B cell (primary cell): ENCODE results near the gene ICOSLG. TPM values are rescaled to one million over a fixed set of nuclear protein-coding genes. Genes with fewer than 3 reads are reported as not detected.

ENCODE experiments used
- ATAC-seq: fragments of 200-7000 bp; cut with Tn5 transposase; one replicate; pipeline ENCODE4 v1.10.0; 2021; ENCODE audit warnings: low read depth, mild to moderate bottlenecking, moderate number of reproducible peaks, moderate library complexity
- CTCF ChIA-PET: fragments of 350-600 bp; sonication (Branson Sonifier 250); formaldehyde crosslinking; loops from one replicate; lab custom pipeline; 2021; ENCODE audit warnings: antibody characterized with exemption, inconsistent platforms; lab: Charles Lee
- POLR2A ChIA-PET: fragments of 350-600 bp; sonication (Branson Sonifier 250); formaldehyde crosslinking; loops from one replicate; lab custom pipeline; 2021; ENCODE audit warnings: antibody characterized with exemption; lab: Charles Lee
- DNase-seq: peaks from one replicate; pipeline ENCODE4 v3.0.0; 2013
- H2AFZ ChIP-seq: 2 replicates; pipeline ENCODE4 v1.6.1; 2012; ENCODE audit warnings: mild to moderate bottlenecking, low read depth, low read length; ENCODE audit not compliant: insufficient read depth, poor library complexity, severe bottlenecking
- H3K27ac ChIP-seq, 2 donors: 1 replicate in 1 of 2; 2 replicates in 1 of 2; pipeline ENCODE4 v1.5.1; 2012 to 2013; ENCODE audit warnings: low read length in 2 of 2, mild to moderate bottlenecking in 2 of 2, moderate library complexity in 1 of 2
- H3K27me3 ChIP-seq, 4 experiments: fragments of 200-600 bp in 1 of 4; sonication (generic) in 1 of 4; replicated peaks in 1 of 4; 1 replicate in 2 of 4; 2 replicates in 2 of 4; pipeline versions ENCODE4 v1.6.1 to v1.7.0; 2013 to 2016; ENCODE audit warnings: low read length in 3 of 4, mild to moderate bottlenecking in 2 of 4, mixed read lengths in 1 of 4, moderate library complexity in 1 of 4; ENCODE audit not compliant: insufficient read depth in 4 of 4, control insufficient read depth in 3 of 4; ENCODE audit errors: control extremely low read depth in 1 of 4
- H3K36me3 ChIP-seq, 2 experiments: replicated peaks in 1 of 2; 1 replicate in 1 of 2; 2 replicates in 1 of 2; pipeline versions ENCODE4 v1.6.1 to v1.7.1; 2013; ENCODE audit warnings: low read length in 1 of 2; ENCODE audit not compliant: insufficient read depth in 2 of 2, control insufficient read depth in 1 of 2; ENCODE audit errors: control extremely low read depth in 1 of 2, extremely low read depth in 1 of 2
- H3K4me1 ChIP-seq, 2 donors: fragments of 200-600 bp in 1 of 2; sonication (generic) in 1 of 2; 1 replicate in 1 of 2; 2 replicates in 1 of 2; pipeline versions ENCODE4 v1.5.1 to v1.6.1; 2013 to 2017; ENCODE audit warnings: low read length in 2 of 2; ENCODE audit not compliant: control insufficient read depth in 2 of 2, insufficient read depth in 2 of 2
- H3K4me2 ChIP-seq: replicated peaks from 2 replicates; pipeline ENCODE3; 2012; ENCODE audit warnings: mild to moderate bottlenecking, low read depth, low read length; ENCODE audit not compliant: poor library complexity, severe bottlenecking
- H3K4me3 ChIP-seq, 5 experiments: fragments of 200-600 bp in 1 of 5; sonication (generic) in 1 of 5; 1 replicate in 3 of 5; 2 replicates in 2 of 5; pipeline versions ENCODE4 v1.5.1 to v1.7.0; 2011 to 2016; ENCODE audit warnings: low read length in 4 of 5, mild to moderate bottlenecking in 4 of 5, low read depth in 2 of 5, control low read depth in 1 of 5, moderate library complexity in 1 of 5; ENCODE audit not compliant: insufficient read depth in 1 of 5; ENCODE audit errors: control extremely low read depth in 1 of 5, extremely low read depth in 1 of 5
- H3K79me2 ChIP-seq: fragments of 200-600 bp; sonication (generic); one replicate; pipeline ENCODE4 v1.6.0; 2016; ENCODE audit warnings: low read length; ENCODE audit not compliant: control insufficient read depth, insufficient read depth
- H3K9ac ChIP-seq: fragments of 200-600 bp; sonication (generic); 2 replicates; pipeline ENCODE4 v1.6.1; 2017; ENCODE audit warnings: mild to moderate bottlenecking, low read length, moderate library complexity
- H3K9me3 ChIP-seq, 3 donors: one replicate each; pipeline versions ENCODE4 v1.6.1 to v1.7.1; 2013; ENCODE audit warnings: low read length in 2 of 3; ENCODE audit not compliant: control insufficient read depth in 2 of 3, insufficient read depth in 1 of 3; ENCODE audit errors: control extremely low read depth in 1 of 3
- H4K20me1 ChIP-seq: 2 replicates; pipeline ENCODE4 v1.6.0; 2012; ENCODE audit warnings: mild to moderate bottlenecking, low read length; ENCODE audit not compliant: insufficient read depth, control insufficient read depth, poor library complexity, severe bottlenecking
- H3K27ac Mint-ChIP-seq: one replicate; pipeline ENCODE4 v1.8.0; 2021; ENCODE audit warnings: mixed read lengths
- H3K27me3 Mint-ChIP-seq: one replicate; pipeline ENCODE4 v1.8.0; 2021; ENCODE audit warnings: mixed read lengths
- H3K4me1 Mint-ChIP-seq: one replicate; pipeline ENCODE4 v1.8.0; 2021; ENCODE audit warnings: mixed read lengths
- H3K4me3 Mint-ChIP-seq: one replicate; pipeline ENCODE4 v1.8.0; 2021; ENCODE audit warnings: mixed read lengths
- H3K9me3 Mint-ChIP-seq: one replicate; pipeline ENCODE4 v1.8.0; 2022; ENCODE audit warnings: mixed read lengths; ENCODE audit not compliant: insufficient read depth
- CTCF ChIP-seq: fragments of 200-600 bp; IDR thresholded peaks from one replicate; pipeline ENCODE4 v1.8.0; 2022; ENCODE audit warnings: antibody characterized with exemption, mild to moderate bottlenecking
- EZH2 ChIP-seq: IDR thresholded peaks from 2 replicates; pipeline ENCODE4 v1.6.1; 2012; ENCODE audit warnings: borderline replicate concordance, low read depth, mild to moderate bottlenecking, moderate library complexity, low read length; ENCODE audit not compliant: insufficient read depth, poor library complexity, severe bottlenecking
- WGBS: methylation state at CpG from one replicate; pipeline ENCODE4 v1.1.5; 2013; ENCODE audit warnings: missing lambda C conversion rate; ENCODE audit not compliant: insufficient coverage; 5-methylcytosine and 5-hydroxymethylcytosine counted together
- intact Hi-C: fragments of 100-400 bp; cut with micrococcal nuclease; formaldehyde crosslinking; loops from one replicate; pipeline ENCODE4 v1.10.0; 2022
- polyA plus RNA-seq: library from polyadenylated mRNA; depleted of rRNA; stranded (reverse); fragments of >200 nt; gene quantifications from 2 replicates; pipeline ENCODE4 v1.2.3, GENCODE V29; 2012
- total RNA-seq, 2 donors: library from RNA; stranded (reverse); fragments of 120-200 nt in 1 of 2; gene quantifications; 1 replicate in 1 of 2; 2 replicates in 1 of 2; pipeline versions ENCODE4 v1.2.3 to v1.2.4, GENCODE V29; 2013 to 2022

The ICOSLG gene
- total and polyA plus RNA-seq, 2 donors (not counting 1 experiment from before 2014, with no cell fraction given), result 40.2 to 124 TPM

- H3K4me1 ChIP-seq, result peaks cover 3 to 7% of the 10 kb centered on the region in 2 donors
- no peaks in the 10 kb centered on the region for H3K79me2 ChIP-seq
- WGBS, result 73% methylated on average over 56 of the region's 56 CpGs
- H3K4me1 Mint-ChIP-seq, result peaks cover 12% of the 10 kb centered on the region
- ChIA-PET CTCF (no interaction called here), POLR2A (no interaction called here)
- no peak within 1 kb of the TSS for H3K4me2 ChIP-seq
- intact Hi-C loops, result no loop called here
- ATAC-seq, result no peak
- peaks cover 0 to 3% (median 0%) of the 10 kb centered on the region in 4 experiments for H3K27me3 ChIP-seq
- no peaks in the 10 kb centered on the region for H3K36me3 ChIP-seq
- TF ChIP-seq EZH2 (no peak), CTCF (no peak)
- no peaks in the 10 kb centered on the region for H4K20me1 ChIP-seq
- no peak within 1 kb of the TSS for H3K27ac Mint-ChIP-seq
- H3K4me3 ChIP-seq, result no peak within 1 kb of the TSS
- no peak within 1 kb of the TSS for H3K9ac ChIP-seq
- H2AFZ ChIP-seq, result no peak within 1 kb of the TSS
- H3K9me3 ChIP-seq, result no peaks in the 10 kb centered on the region
- no peaks in the 10 kb centered on the region for H3K27me3 Mint-ChIP-seq
- H3K27ac ChIP-seq, result no peak within 1 kb of the TSS
- no peak within 1 kb of the TSS for H3K4me3 Mint-ChIP-seq
- no peak for DNase-seq
- H3K9me3 Mint-ChIP-seq, result no peaks in the 10 kb centered on the region
Measured at GRCh38 chr21:44285138-44285992, 44.6 kb upstream of the ICOSLG start, which contains the start of gene AIRE. Gene AIRE, plus strand, starts transcription at chr21:44285876. Its CDS starts 131 bp downstream, at chr21:44286007.

GRCh38 chr21:44283948-44284347 is 43.2 kb upstream of the ICOSLG start:
- TF ChIP-seq CTCF (no peak), EZH2 (no peak)
- no peaks in the 10 kb centered on the region for H3K79me2 ChIP-seq
- ChIA-PET POLR2A (interaction anchor here (0.6 kb wide), 1 partner anchor 344 kb away, joined by 3 read pairs; no protein-coding TSS in a partner anchor), CTCF (no interaction called here)
- no peaks in the 10 kb centered on the region for H4K20me1 ChIP-seq
- H3K4me2 ChIP-seq, result no peak overlapping the region
- no peak overlapping the region for H2AFZ ChIP-seq
- no peak overlapping the region for H3K9ac ChIP-seq
- no peak overlapping the region for H3K27ac ChIP-seq
- peaks cover 11% of the 10 kb centered on the region for H3K4me1 Mint-ChIP-seq
- H3K27me3 ChIP-seq, result peaks cover 0 to 9% (median 0%) of the 10 kb centered on the region in 4 experiments
- no peaks in the 10 kb centered on the region for H3K9me3 ChIP-seq
- intact Hi-C loops, result no loop called here
- H3K9me3 Mint-ChIP-seq, result no peaks in the 10 kb centered on the region
- H3K27me3 Mint-ChIP-seq, result no peaks in the 10 kb centered on the region
- DNase-seq (no peak), ATAC-seq (no peak)
- 27% methylated on average over 11 of the region's 11 CpGs for WGBS
- H3K36me3 ChIP-seq, result no peaks in the 10 kb centered on the region
- H3K4me3 ChIP-seq, result no peak overlapping the region
- peaks cover 3 to 7% of the 10 kb centered on the region in 2 donors for H3K4me1 ChIP-seq
- H3K27ac Mint-ChIP-seq, result no peak overlapping the region
- no peak overlapping the region for H3K4me3 Mint-ChIP-seq
